Measurements from ENCODE around the gene NPAS3. TPM values are rescaled to one million over a fixed set of nuclear protein-coding genes. Genes with fewer than 3 reads are reported as not detected.

The NPAS3 gene
- polyA plus RNA-seq, 4 donors, result 0.30 to 0.81 (median 0.62) TPM; not detected in 1

- WGBS, 3 donors, result 78 to 82% (median 81%) methylated on average over 1 of the region's 1 CpG
- Histone ChIP-seq H3K27ac (ENCODE audit: low read depth in 1 of 3, low read length in 2 of 3) (no peak overlapping the region), H3K9me3 (ENCODE audit: control insufficient read depth in 2 of 2, insufficient read depth in 1 of 2, low read depth in 1 of 2, low read length in 1 of 2) (no peaks in the 10 kb centered on the region), H3K4me1 (ENCODE audit: control insufficient read depth in 3 of 3, insufficient read depth in 2 of 3, low read depth in 1 of 3, low read length in 2 of 3) (no peaks in the 10 kb centered on the region), H3K4me3 (ENCODE audit: low read depth in 1 of 3, low read length in 3 of 3) (no peak overlapping the region), H3K36me3 (ENCODE audit: control insufficient read depth in 3 of 3, insufficient read depth in 2 of 3, low read depth in 1 of 3, low read length in 3 of 3) (no peaks in the 10 kb centered on the region), H3K27me3 (ENCODE audit: control insufficient read depth in 3 of 3, insufficient read depth in 3 of 3, low read length in 3 of 3) (no peaks in the 10 kb centered on the region)
- FAIRE-seq, result no peak
- no peak for DNase-seq
Measured at GRCh38 chr14:33715227-33715528, 776.5 kb downstream of the NPAS3 start.

- Histone ChIP-seq H3K9me3 (ENCODE audit: control insufficient read depth in 2 of 2, insufficient read depth in 1 of 2, low read depth in 1 of 2, low read length in 1 of 2) (no peaks in the 10 kb centered on the region), H3K36me3 (ENCODE audit: control insufficient read depth in 3 of 3, insufficient read depth in 2 of 3, low read depth in 1 of 3, low read length in 3 of 3) (no peaks in the 10 kb centered on the region), H3K27me3 (ENCODE audit: control insufficient read depth in 3 of 3, insufficient read depth in 3 of 3, low read length in 3 of 3) (no peaks in the 10 kb centered on the region), H3K4me3 (ENCODE audit: low read depth in 1 of 3, low read length in 3 of 3) (no peak overlapping the region), H3K4me1 (ENCODE audit: control insufficient read depth in 3 of 3, insufficient read depth in 2 of 3, low read depth in 1 of 3, low read length in 2 of 3) (no peaks in the 10 kb centered on the region), H3K27ac (ENCODE audit: low read depth in 1 of 3, low read length in 2 of 3) (no peak overlapping the region)
- 60 to 72% (median 68%) methylated on average over 2 of the region's 2 CpGs for WGBS, 3 donors
- FAIRE-seq, result no peak
- DNase-seq, result no peak
Measured at GRCh38 chr14:33716921-33717320, 778.2 kb downstream of the NPAS3 start.

- H3K27ac ChIP-seq (ENCODE audit: low read depth in 1 of 3, low read length in 2 of 3), result no peak overlapping the region
- 94 to 97% (median 95%) methylated on average over 4 of the region's 4 CpGs for WGBS, 3 donors
- H3K36me3 ChIP-seq (ENCODE audit: control insufficient read depth in 3 of 3, insufficient read depth in 2 of 3, low read depth in 1 of 3, low read length in 3 of 3), result no peaks in the 10 kb centered on the region
- no peaks in the 10 kb centered on the region for H3K27me3 ChIP-seq (ENCODE audit: control insufficient read depth in 3 of 3, insufficient read depth in 3 of 3, low read length in 3 of 3)
- no peaks in the 10 kb centered on the region for H3K4me1 ChIP-seq (ENCODE audit: control insufficient read depth in 3 of 3, insufficient read depth in 2 of 3, low read depth in 1 of 3, low read length in 2 of 3)
- H3K9me3 ChIP-seq (ENCODE audit: control insufficient read depth in 2 of 2, insufficient read depth in 1 of 2, low read depth in 1 of 2, low read length in 1 of 2), result no peaks in the 10 kb centered on the region
- FAIRE-seq, result no peak
- DNase-seq, result no peak
- H3K4me3 ChIP-seq (ENCODE audit: low read depth in 1 of 3, low read length in 3 of 3), result no peak overlapping the region
Measured at GRCh38 chr14:33717866-33718265, 779.2 kb downstream of the NPAS3 start.

GRCh38 chr14:33720284-33720787 lies 781.7 kb downstream of the NPAS3 start:
- H3K27me3 ChIP-seq (ENCODE audit: control insufficient read depth in 3 of 3, insufficient read depth in 3 of 3, low read length in 3 of 3), result no peaks in the 10 kb centered on the region
- H3K4me3 ChIP-seq (ENCODE audit: low read depth in 1 of 3, low read length in 3 of 3), result no peak overlapping the region
- FAIRE-seq, result no peak
- no peaks in the 10 kb centered on the region for H3K36me3 ChIP-seq (ENCODE audit: control insufficient read depth in 3 of 3, insufficient read depth in 2 of 3, low read depth in 1 of 3, low read length in 3 of 3)
- no peak for DNase-seq
- H3K27ac ChIP-seq (ENCODE audit: low read depth in 1 of 3, low read length in 2 of 3), result no peak overlapping the region
- H3K9me3 ChIP-seq (ENCODE audit: control insufficient read depth in 2 of 2, insufficient read depth in 1 of 2, low read depth in 1 of 2, low read length in 1 of 2), result no peaks in the 10 kb centered on the region
- WGBS, 3 donors, result 87 to 91% (median 89%) methylated on average over 4 of the region's 4 CpGs
- no peaks in the 10 kb centered on the region for H3K4me1 ChIP-seq (ENCODE audit: control insufficient read depth in 3 of 3, insufficient read depth in 2 of 3, low read depth in 1 of 3, low read length in 2 of 3)

GRCh38 chr14:33726685-33727084 lies 788.0 kb downstream of the NPAS3 start:
- Histone ChIP-seq H3K27ac (ENCODE audit: low read depth in 1 of 3, low read length in 2 of 3) (no peak overlapping the region), H3K27me3 (ENCODE audit: control insufficient read depth in 3 of 3, insufficient read depth in 3 of 3, low read length in 3 of 3) (no peaks in the 10 kb centered on the region), H3K9me3 (ENCODE audit: control insufficient read depth in 2 of 2, insufficient read depth in 1 of 2, low read depth in 1 of 2, low read length in 1 of 2) (no peaks in the 10 kb centered on the region), H3K36me3 (ENCODE audit: control insufficient read depth in 3 of 3, insufficient read depth in 2 of 3, low read depth in 1 of 3, low read length in 3 of 3) (no peaks in the 10 kb centered on the region), H3K4me3 (ENCODE audit: low read depth in 1 of 3, low read length in 3 of 3) (no peak overlapping the region), H3K4me1 (ENCODE audit: control insufficient read depth in 3 of 3, insufficient read depth in 2 of 3, low read depth in 1 of 3, low read length in 2 of 3) (no peaks in the 10 kb centered on the region)
- FAIRE-seq (no peak), DNase-seq (no peak)
- WGBS, 3 donors, result 69 to 80% (median 77%) methylated on average over 5 of the region's 5 CpGs

GRCh38 chr14:33727606-33728005 lies 788.9 kb downstream of the NPAS3 start:
- H3K27me3 ChIP-seq (ENCODE audit: control insufficient read depth in 3 of 3, insufficient read depth in 3 of 3, low read length in 3 of 3), result no peaks in the 10 kb centered on the region
- H3K4me3 ChIP-seq (ENCODE audit: low read depth in 1 of 3, low read length in 3 of 3), result no peak overlapping the region
- no peaks in the 10 kb centered on the region for H3K36me3 ChIP-seq (ENCODE audit: control insufficient read depth in 3 of 3, insufficient read depth in 2 of 3, low read depth in 1 of 3, low read length in 3 of 3)
- H3K4me1 ChIP-seq (ENCODE audit: control insufficient read depth in 3 of 3, insufficient read depth in 2 of 3, low read depth in 1 of 3, low read length in 2 of 3), result no peaks in the 10 kb centered on the region
- H3K27ac ChIP-seq (ENCODE audit: low read depth in 1 of 3, low read length in 2 of 3), result no peak overlapping the region
- no peak for FAIRE-seq
- WGBS, 3 donors, result 70 to 72% (median 71%) methylated on average over 6 of the region's 6 CpGs
- no peaks in the 10 kb centered on the region for H3K9me3 ChIP-seq (ENCODE audit: control insufficient read depth in 2 of 2, insufficient read depth in 1 of 2, low read depth in 1 of 2, low read length in 1 of 2)
- DNase-seq, result no peak

- no peak overlapping the region for H3K4me3 ChIP-seq (ENCODE audit: low read depth in 1 of 3, low read length in 3 of 3)
- H3K9me3 ChIP-seq (ENCODE audit: control insufficient read depth in 2 of 2, insufficient read depth in 1 of 2, low read depth in 1 of 2, low read length in 1 of 2), result no peaks in the 10 kb centered on the region
- DNase-seq (no peak), FAIRE-seq (no peak)
- H3K27ac ChIP-seq (ENCODE audit: low read depth in 1 of 3, low read length in 2 of 3), result no peak overlapping the region
- 28 to 50% (median 34%) methylated on average over 3 of the region's 3 CpGs for WGBS, 3 donors
- H3K27me3 ChIP-seq (ENCODE audit: control insufficient read depth in 3 of 3, insufficient read depth in 3 of 3, low read length in 3 of 3), result no peaks in the 10 kb centered on the region
- H3K36me3 ChIP-seq (ENCODE audit: control insufficient read depth in 3 of 3, insufficient read depth in 2 of 3, low read depth in 1 of 3, low read length in 3 of 3), result no peaks in the 10 kb centered on the region
- H3K4me1 ChIP-seq (ENCODE audit: control insufficient read depth in 3 of 3, insufficient read depth in 2 of 3, low read depth in 1 of 3, low read length in 2 of 3), result no peaks in the 10 kb centered on the region
Measured at GRCh38 chr14:33728010-33728498, 789.4 kb downstream of the NPAS3 start.

GRCh38 chr14:33730156-33730555 lies 791.5 kb downstream of the NPAS3 start:
- Histone ChIP-seq H3K4me1 (ENCODE audit: control insufficient read depth in 3 of 3, insufficient read depth in 2 of 3, low read depth in 1 of 3, low read length in 2 of 3) (no peaks in the 10 kb centered on the region), H3K27ac (ENCODE audit: low read depth in 1 of 3, low read length in 2 of 3) (no peak overlapping the region), H3K9me3 (ENCODE audit: control insufficient read depth in 2 of 2, insufficient read depth in 1 of 2, low read depth in 1 of 2, low read length in 1 of 2) (no peaks in the 10 kb centered on the region), H3K4me3 (ENCODE audit: low read depth in 1 of 3, low read length in 3 of 3) (no peak overlapping the region), H3K36me3 (ENCODE audit: control insufficient read depth in 3 of 3, insufficient read depth in 2 of 3, low read depth in 1 of 3, low read length in 3 of 3) (no peaks in the 10 kb centered on the region), H3K27me3 (ENCODE audit: control insufficient read depth in 3 of 3, insufficient read depth in 3 of 3, low read length in 3 of 3) (no peaks in the 10 kb centered on the region)
- no peak for DNase-seq
- FAIRE-seq, result no peak
- 71 to 97% (median 86%) methylated on average over 1 of the region's 1 CpG for WGBS, 3 donors

- Histone ChIP-seq H3K4me3 (ENCODE audit: low read depth in 1 of 3, low read length in 3 of 3) (no peak overlapping the region), H3K36me3 (ENCODE audit: control insufficient read depth in 3 of 3, insufficient read depth in 2 of 3, low read depth in 1 of 3, low read length in 3 of 3) (no peaks in the 10 kb centered on the region), H3K27me3 (ENCODE audit: control insufficient read depth in 3 of 3, insufficient read depth in 3 of 3, low read length in 3 of 3) (no peaks in the 10 kb centered on the region), H3K9me3 (ENCODE audit: control insufficient read depth in 2 of 2, insufficient read depth in 1 of 2, low read depth in 1 of 2, low read length in 1 of 2) (no peaks in the 10 kb centered on the region), H3K4me1 (ENCODE audit: control insufficient read depth in 3 of 3, insufficient read depth in 2 of 3, low read depth in 1 of 3, low read length in 2 of 3) (no peaks in the 10 kb centered on the region), H3K27ac (ENCODE audit: low read depth in 1 of 3, low read length in 2 of 3) (no peak overlapping the region)
- FAIRE-seq, result no peak
- no peak for DNase-seq
- WGBS, 3 donors, result 80 to 92% (median 90%) methylated on average over 7 of the region's 7 CpGs
Measured at GRCh38 chr14:33732175-33732574, 793.5 kb downstream of the NPAS3 start.
